Muscle layer of colon (tissue), 2 donors: ENCODE measurements around the gene GDAP2.

Experiments used
- H3K27ac ChIP-seq: one replicate; pipeline ENCODE4 v1.7.0; 2013; ENCODE audit warnings: low read depth, mild to moderate bottlenecking, low read length, moderate library complexity
- H3K27me3 ChIP-seq, 2 donors: one replicate each; pipeline ENCODE4 v1.7.0; 2013; ENCODE audit warnings: low read length in 2 of 2, mild to moderate bottlenecking in 2 of 2; ENCODE audit not compliant: insufficient read depth in 2 of 2, control insufficient read depth in 1 of 2
- H3K36me3 ChIP-seq: one replicate; pipeline ENCODE4 v1.7.0; 2013; ENCODE audit warnings: mild to moderate bottlenecking, low read length; ENCODE audit not compliant: insufficient read depth
- H3K4me1 ChIP-seq: one replicate; pipeline ENCODE4 v1.7.0; 2013; ENCODE audit warnings: mild to moderate bottlenecking, low read length; ENCODE audit not compliant: insufficient read depth
- H3K4me3 ChIP-seq, 2 donors: one replicate each; pipeline ENCODE4 v1.7.0; 2013; ENCODE audit warnings: low read length in 2 of 2, low read depth in 1 of 2, mild to moderate bottlenecking in 1 of 2, moderate library complexity in 1 of 2
- H3K9ac ChIP-seq: one replicate; pipeline ENCODE4 v1.7.0; 2013; ENCODE audit warnings: low read length
- H3K9me3 ChIP-seq: one replicate; pipeline ENCODE4 v1.7.0; 2013; ENCODE audit warnings: mild to moderate bottlenecking, low read length
- donor health status: abdominal sarcoma.
- donor health status: Adenocarcinoma of cecum.

Gene GDAP2

GRCh38 chr1:117899801-117900200, 29.6 kb downstream of the GDAP2 start:
- H3K9me3 ChIP-seq, result no peaks in the 10 kb centered on the region

GRCh38 chr1:117897551-117897950, 31.9 kb downstream of the GDAP2 start:
- no peaks in the 10 kb centered on the region for H3K4me1 ChIP-seq
- no peaks in the 10 kb centered on the region for H3K9me3 ChIP-seq
- no peaks in the 10 kb centered on the region for H3K27me3 ChIP-seq
- H3K27ac ChIP-seq, result no peak overlapping the region
- no peak overlapping the region for H3K4me3 ChIP-seq
- no peak overlapping the region for H3K9ac ChIP-seq
- peaks cover 33% of the 10 kb centered on the region for H3K36me3 ChIP-seq

More at GRCh38 chr1:117899801-117900200, 29.6 kb downstream of the GDAP2 start:
- Histone ChIP-seq H3K4me3 (no peak overlapping the region), H3K36me3 (peaks cover 43% of the 10 kb centered on the region), H3K27me3 (no peaks in the 10 kb centered on the region), H3K27ac (no peak overlapping the region), H3K4me1 (no peaks in the 10 kb centered on the region), H3K9ac (no peak overlapping the region)

GRCh38 chr1:117895482-117896114, 33.8 kb downstream of the GDAP2 start:
- Histone ChIP-seq H3K4me3 (no peak overlapping the region), H3K36me3 (peaks cover 21% of the 10 kb centered on the region), H3K4me1 (no peaks in the 10 kb centered on the region), H3K27me3 (no peaks in the 10 kb centered on the region), H3K9ac (no peak overlapping the region), H3K27ac (no peak overlapping the region), H3K9me3 (no peaks in the 10 kb centered on the region)

DNA sequence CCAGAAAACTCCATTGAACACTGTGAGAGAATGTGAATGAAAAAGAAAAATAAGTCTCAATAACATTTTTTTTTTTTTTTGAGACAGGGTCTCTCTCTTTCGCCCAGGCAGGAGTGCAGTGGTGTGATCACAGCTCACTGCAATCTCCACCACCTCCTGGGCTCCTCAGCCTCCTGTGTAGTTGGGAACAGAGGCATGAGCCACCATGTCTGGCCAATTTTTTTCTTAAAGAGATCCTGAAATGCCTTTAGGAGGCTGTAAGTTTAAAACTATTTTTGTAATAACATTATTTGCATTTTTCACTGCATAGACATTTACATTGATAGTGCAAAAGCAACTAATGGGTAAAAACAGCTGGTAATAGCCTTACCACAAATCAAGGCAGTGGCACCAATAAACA, 35.3 kb downstream of the GDAP2 start:
- Histone ChIP-seq H3K4me1 (no peaks in the 10 kb centered on the region), H3K36me3 (peaks cover 18% of the 10 kb centered on the region), H3K9ac (no peak overlapping the region), H3K9me3 (no peaks in the 10 kb centered on the region), H3K4me3 (no peak overlapping the region), H3K27me3 (no peaks in the 10 kb centered on the region), H3K27ac (no peak overlapping the region)

- H3K9ac ChIP-seq, result no peak overlapping the region
- no peaks in the 10 kb centered on the region for H3K4me1 ChIP-seq
- no peak overlapping the region for H3K27ac ChIP-seq
- no peaks in the 10 kb centered on the region for H3K27me3 ChIP-seq
- peaks cover 11% of the 10 kb centered on the region for H3K36me3 ChIP-seq
- H3K9me3 ChIP-seq, result no peaks in the 10 kb centered on the region
- H3K4me3 ChIP-seq, result no peak overlapping the region
Observed at GRCh38 chr1:117892512-117892911, 36.9 kb downstream of the GDAP2 start.

- Histone ChIP-seq H3K9me3 (no peaks in the 10 kb centered on the region), H3K27me3 (no peaks in the 10 kb centered on the region), H3K9ac (no peak overlapping the region), H3K4me1 (no peaks in the 10 kb centered on the region), H3K4me3 (no peak overlapping the region), H3K27ac (no peak overlapping the region), H3K36me3 (peaks cover 6% of the 10 kb centered on the region)
Observed at GRCh38 chr1:117890452-117890851, 39.0 kb downstream of the GDAP2 start.

- Histone ChIP-seq H3K4me3 (no peak overlapping the region), H3K36me3 (peaks cover 6% of the 10 kb centered on the region), H3K9me3 (no peaks in the 10 kb centered on the region), H3K4me1 (no peaks in the 10 kb centered on the region), H3K27ac (no peak overlapping the region), H3K9ac (no peak overlapping the region), H3K27me3 (no peaks in the 10 kb centered on the region)
Observed at GRCh38 chr1:117886101-117886795, 43.2 kb downstream of the GDAP2 start.

- Histone ChIP-seq H3K4me1 (no peaks in the 10 kb centered on the region), H3K9ac (no peak overlapping the region), H3K27ac (no peak overlapping the region), H3K4me3 (no peak overlapping the region), H3K27me3 (no peaks in the 10 kb centered on the region), H3K36me3 (peaks cover 28% of the 10 kb centered on the region), H3K9me3 (no peaks in the 10 kb centered on the region)
Observed at GRCh38 chr1:117883616-117884015, 45.8 kb downstream of the GDAP2 start.

GRCh38 chr1:117879284-117879683, 50.1 kb downstream of the GDAP2 start:
- peaks cover 54% of the 10 kb centered on the region for H3K36me3 ChIP-seq

DNA sequence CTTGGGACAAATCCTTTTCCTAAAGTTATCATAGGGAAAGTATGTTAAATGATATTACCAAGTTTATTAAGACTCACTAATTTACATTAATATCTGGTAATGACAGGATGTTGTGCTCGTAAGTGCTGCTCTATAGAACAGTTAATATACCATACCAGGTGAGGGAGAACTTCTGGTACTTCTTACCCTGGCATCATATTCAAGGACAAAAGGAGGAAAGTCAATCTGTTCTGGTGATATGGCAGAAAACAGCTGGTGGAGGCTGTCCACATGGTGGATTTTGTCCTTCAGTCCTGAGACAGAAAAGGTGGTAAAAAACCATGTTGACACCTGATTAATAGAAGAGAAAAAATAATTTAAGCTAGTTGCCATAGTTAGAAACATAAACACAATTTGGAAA, 51.6 kb downstream of the GDAP2 start:
- no peak overlapping the region for H3K9ac ChIP-seq
- H3K36me3 ChIP-seq, result peaks cover 59% of the 10 kb centered on the region

More at GRCh38 chr1:117879284-117879683, 50.1 kb downstream of the GDAP2 start:
- no peaks in the 10 kb centered on the region for H3K4me1 ChIP-seq
- no peak overlapping the region for H3K4me3 ChIP-seq
- H3K27ac ChIP-seq, result no peak overlapping the region
- H3K9ac ChIP-seq, result no peak overlapping the region
- no peaks in the 10 kb centered on the region for H3K27me3 ChIP-seq
- no peaks in the 10 kb centered on the region for H3K9me3 ChIP-seq

GRCh38 chr1:117871013-117871412, 58.4 kb downstream of the GDAP2 start:
- H3K27ac ChIP-seq, result no peak overlapping the region
- H3K36me3 ChIP-seq, result peaks cover 49% of the 10 kb centered on the region

More for the DNA sequence above, 51.6 kb downstream of the GDAP2 start:
- H3K4me3 ChIP-seq, result no peak overlapping the region
- no peaks in the 10 kb centered on the region for H3K4me1 ChIP-seq
- H3K9me3 ChIP-seq, result no peaks in the 10 kb centered on the region
- no peaks in the 10 kb centered on the region for H3K27me3 ChIP-seq
- no peak overlapping the region for H3K27ac ChIP-seq

GRCh38 chr1:117861694-117862093, 67.7 kb downstream of the GDAP2 start:
- Histone ChIP-seq H3K4me3 (no peak overlapping the region), H3K27ac (no peak overlapping the region), H3K9ac (no peak overlapping the region), H3K4me1 (peaks cover 9% of the 10 kb centered on the region), H3K36me3 (peaks cover 11% of the 10 kb centered on the region), H3K9me3 (no peaks in the 10 kb centered on the region), H3K27me3 (no peaks in the 10 kb centered on the region)

More at GRCh38 chr1:117871013-117871412, 58.4 kb downstream of the GDAP2 start:
- no peaks in the 10 kb centered on the region for H3K4me1 ChIP-seq
- no peak overlapping the region for H3K9ac ChIP-seq
- no peak overlapping the region for H3K4me3 ChIP-seq
- no peaks in the 10 kb centered on the region for H3K9me3 ChIP-seq
- no peaks in the 10 kb centered on the region for H3K27me3 ChIP-seq
